ENCODE results near the gene EMC9.

Gene EMC9

DNA sequence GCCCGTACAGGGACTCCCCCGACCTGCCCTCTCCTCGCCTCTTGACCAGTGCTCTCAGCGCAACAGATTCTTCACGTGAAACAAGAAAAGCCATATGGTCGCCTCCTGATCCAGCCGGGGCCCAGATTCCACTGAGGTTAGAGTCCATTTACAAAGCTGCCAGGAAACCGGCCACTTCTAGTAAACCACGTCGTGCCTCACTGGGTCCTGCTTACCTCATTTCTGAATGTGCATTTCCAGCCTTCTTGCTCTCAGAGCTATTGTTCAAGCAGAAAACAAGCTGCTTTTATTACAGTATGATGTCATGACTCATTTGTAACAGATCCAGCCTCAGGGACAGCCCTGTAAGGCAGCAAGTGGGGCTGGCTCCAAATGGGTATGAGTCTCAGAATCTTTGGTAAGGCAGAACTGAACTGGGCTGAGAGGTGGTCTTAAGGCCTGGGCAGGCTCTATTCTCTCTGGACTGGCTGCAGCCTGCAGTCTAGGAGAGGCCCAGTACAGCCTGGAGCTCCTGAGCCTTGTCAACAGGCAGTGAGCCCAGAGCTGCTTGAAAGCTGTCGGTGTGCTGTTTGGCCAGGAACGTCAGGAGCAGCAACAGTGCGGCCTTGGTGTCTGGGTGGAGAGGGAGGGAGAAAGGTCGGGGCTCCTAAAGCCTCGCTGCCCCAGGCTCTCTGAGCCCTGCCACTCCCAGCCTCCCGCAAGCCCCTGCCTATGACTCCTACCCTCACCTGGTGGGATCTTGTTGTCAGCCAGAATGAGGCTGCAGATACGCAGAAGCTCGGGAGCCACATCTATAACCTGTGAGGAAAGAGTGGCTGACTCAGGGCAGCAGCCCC is 38.8 kb upstream of the EMC9 start:
- TF ChIP-seq FOXP2 (optimal IDR thresholded peaks at IDR 0.05; ENCODE audit: borderline replicate concordance, extremely low read depth, extremely low read length, insufficient read depth) (no peak), SIN3A (IDR thresholded peaks at IDR 0.05; ENCODE audit: borderline replicate concordance, insufficient read depth, low read length) (no peak), POLR2AphosphoS5 (IDR thresholded peaks at IDR 0.05; ENCODE audit: low read depth, low read length) (no peak), REST (IDR thresholded peaks at IDR 0.05; ENCODE audit: insufficient read depth in 1 of 2, low read depth in 2 of 2, low read length in 2 of 2) (no peak), TAF1 (IDR thresholded peaks at IDR 0.05; ENCODE audit: borderline replicate concordance, insufficient read depth, low read length) (no peak)

DNA sequence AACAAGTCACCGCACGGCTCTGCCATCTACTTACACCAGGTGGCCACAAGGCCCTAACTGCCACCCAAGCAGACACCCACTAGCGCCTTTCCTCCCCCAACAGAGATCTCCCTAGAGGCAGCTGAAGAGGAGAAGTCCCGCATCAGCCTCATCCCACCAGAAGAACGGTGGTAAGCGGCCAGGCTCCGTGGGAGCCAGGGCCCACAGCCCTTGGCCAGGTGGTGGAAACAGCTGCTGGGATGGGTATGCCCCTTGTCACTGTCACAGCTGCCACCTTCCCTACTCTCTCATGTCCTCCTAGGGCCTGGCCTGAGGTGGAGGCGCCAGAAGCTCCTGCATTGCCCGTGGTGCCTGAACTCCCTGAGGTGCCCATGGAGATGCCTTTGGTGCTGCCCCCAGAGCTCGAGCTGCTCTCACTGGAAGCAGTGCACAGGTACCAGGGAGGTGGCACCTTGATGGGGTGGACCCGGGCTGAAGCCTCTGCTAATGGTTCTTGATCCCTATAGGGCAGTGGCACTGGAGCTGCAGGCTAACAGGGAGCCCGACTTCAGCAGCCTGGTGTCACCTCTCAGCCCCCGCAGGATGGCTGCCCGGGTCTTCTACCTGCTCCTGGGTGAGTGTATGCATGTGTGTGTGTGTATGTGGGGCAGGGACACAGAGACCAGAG is 38.0 kb upstream of the EMC9 start:
- TF ChIP-seq REST (IDR thresholded peaks at IDR 0.05; ENCODE audit: insufficient read depth in 1 of 2, low read depth in 2 of 2, low read length in 2 of 2), result no peak
- TF ChIP-seq SIN3A (IDR thresholded peaks at IDR 0.05; ENCODE audit: borderline replicate concordance, insufficient read depth, low read length), result no peak
- TF ChIP-seq TAF1 (IDR thresholded peaks at IDR 0.05; ENCODE audit: borderline replicate concordance, insufficient read depth, low read length), result no peak
- TF ChIP-seq POLR2AphosphoS5 (IDR thresholded peaks at IDR 0.05; ENCODE audit: low read depth, low read length), result no peak
- TF ChIP-seq FOXP2 (optimal IDR thresholded peaks at IDR 0.05; ENCODE audit: borderline replicate concordance, extremely low read depth, extremely low read length, insufficient read depth), result no peak

DNA sequence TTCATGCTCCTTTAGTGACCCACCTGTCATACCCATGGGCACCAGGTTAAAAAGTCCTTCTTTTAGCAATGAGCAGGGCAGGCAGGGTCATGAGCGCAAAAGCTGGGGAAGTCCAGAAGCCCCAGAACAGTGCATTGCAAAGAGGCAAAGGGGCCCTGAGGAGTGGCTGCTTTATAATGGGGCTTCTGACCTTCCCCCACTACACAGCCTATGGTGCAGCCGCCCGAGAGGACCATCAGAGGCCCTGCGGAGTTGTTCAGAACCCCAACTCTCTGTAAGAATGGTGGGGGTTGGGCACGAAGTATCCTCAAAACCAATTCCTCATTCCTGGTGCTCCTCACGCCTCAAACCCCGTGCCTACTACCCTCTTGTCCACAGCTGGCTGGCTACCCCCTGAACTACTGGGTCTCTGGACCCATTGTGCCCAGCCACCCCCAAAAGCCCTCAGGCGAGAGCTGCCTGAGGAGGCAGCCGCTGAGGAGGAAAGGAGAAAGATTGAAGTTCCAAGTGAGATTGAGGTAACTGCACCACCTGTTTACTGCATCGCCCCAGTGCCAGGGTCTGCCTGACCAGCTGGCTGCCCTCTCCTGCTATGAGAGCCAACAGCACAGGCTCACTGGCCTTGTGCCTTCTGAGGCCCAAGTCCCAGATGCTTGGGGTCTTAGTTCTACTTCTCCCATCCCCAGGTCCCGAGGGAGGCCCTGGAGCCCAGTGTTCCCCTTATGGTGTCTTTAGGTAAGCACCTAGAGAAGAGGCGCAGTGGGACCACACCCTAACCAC is 37.2 kb upstream of the EMC9 start:
- TF ChIP-seq TAF1 (IDR thresholded peaks at IDR 0.05; ENCODE audit: borderline replicate concordance, insufficient read depth, low read length), result no peak
- TF ChIP-seq SIN3A (IDR thresholded peaks at IDR 0.05; ENCODE audit: borderline replicate concordance, insufficient read depth, low read length), result no peak
- TF ChIP-seq FOXP2 (optimal IDR thresholded peaks at IDR 0.05; ENCODE audit: borderline replicate concordance, extremely low read depth, extremely low read length, insufficient read depth), result no peak
- TF ChIP-seq REST (IDR thresholded peaks at IDR 0.05; ENCODE audit: insufficient read depth in 1 of 2, low read depth in 2 of 2, low read length in 2 of 2), result no peak
- no peak for TF ChIP-seq POLR2AphosphoS5 (IDR thresholded peaks at IDR 0.05; ENCODE audit: low read depth, low read length)

DNA sequence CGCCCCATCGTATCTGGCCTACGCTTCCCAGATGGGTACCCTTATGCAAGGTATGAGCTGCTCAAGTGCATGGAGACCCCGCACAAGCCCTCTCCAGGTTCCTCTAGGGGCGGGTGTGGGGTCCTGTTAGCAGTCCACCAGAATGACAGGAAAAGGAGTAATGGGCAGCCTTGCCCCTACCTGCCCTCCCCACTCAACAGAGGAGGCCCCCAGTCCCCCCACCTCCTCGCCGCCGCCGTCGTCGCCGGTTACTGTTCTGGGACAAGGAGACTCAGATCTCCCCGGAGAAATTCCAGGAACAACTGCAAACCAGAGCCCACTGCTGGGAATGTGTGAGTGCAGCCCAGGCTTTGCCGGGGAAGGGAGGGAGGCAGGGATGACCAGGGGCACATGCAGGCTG is 36.5 kb upstream of the EMC9 start:
- TF ChIP-seq POLR2AphosphoS5 (IDR thresholded peaks at IDR 0.05; ENCODE audit: low read depth, low read length) (no peak), REST (IDR thresholded peaks at IDR 0.05; ENCODE audit: insufficient read depth in 1 of 2, low read depth in 2 of 2, low read length in 2 of 2) (no peak), SIN3A (IDR thresholded peaks at IDR 0.05; ENCODE audit: borderline replicate concordance, insufficient read depth, low read length) (no peak), FOXP2 (optimal IDR thresholded peaks at IDR 0.05; ENCODE audit: borderline replicate concordance, extremely low read depth, extremely low read length, insufficient read depth) (no peak), TAF1 (IDR thresholded peaks at IDR 0.05; ENCODE audit: borderline replicate concordance, insufficient read depth, low read length) (no peak)

Data from PFSK-1 (cell line).